A673 (cell line): Measurements from ENCODE around the gene NUDT3.

ENCODE experiments used
- EZH2 ChIP-seq: fragments of 200-600 bp; sonication (generic); IDR thresholded peaks from 2 replicates; pipeline ENCODE4 v1.6.1; 2017; ENCODE audit warnings: borderline replicate concordance, low read depth, mild to moderate bottlenecking, mixed read lengths, antibody characterized with exemption, low read length; ENCODE audit not compliant: poor library complexity, severe bottlenecking
- TF ChIP-seq, protein P1 (sequence below): fragments of 300-800, 200-600 bp; sonication (generic); conservative IDR thresholded peaks from 2 replicates; pipeline ENCODE4 v1.5.1; 2017; ENCODE audit warnings: low read depth, mild to moderate bottlenecking, antibody characterized with exemption, low read length, moderate library complexity, mixed read lengths

DNA sequence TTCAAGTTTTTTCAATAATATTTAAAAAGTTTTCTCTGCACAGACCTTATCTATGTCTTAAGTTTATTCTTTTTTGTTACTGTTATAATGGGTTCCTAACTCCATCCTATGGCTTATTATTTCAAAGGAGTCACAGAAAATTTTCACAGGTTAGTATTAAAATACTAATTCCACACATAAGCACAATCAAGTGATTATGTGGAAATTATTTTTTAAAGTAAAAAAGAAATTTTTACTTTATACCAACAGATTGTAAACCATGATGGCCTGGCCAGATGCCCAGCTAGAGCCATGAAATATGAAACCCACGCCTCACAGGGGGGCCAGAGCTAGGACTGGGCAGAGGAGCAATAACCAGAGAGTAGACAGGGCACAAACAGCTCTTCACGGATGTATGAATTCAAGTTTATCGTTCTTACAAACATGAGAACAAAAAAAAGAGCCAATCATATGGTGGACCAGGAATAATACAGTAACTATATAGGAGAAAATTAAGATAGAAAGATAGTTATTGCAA lies 34.0 kb downstream of the NUDT3 start:
- TF ChIP-seq, protein P1, sequence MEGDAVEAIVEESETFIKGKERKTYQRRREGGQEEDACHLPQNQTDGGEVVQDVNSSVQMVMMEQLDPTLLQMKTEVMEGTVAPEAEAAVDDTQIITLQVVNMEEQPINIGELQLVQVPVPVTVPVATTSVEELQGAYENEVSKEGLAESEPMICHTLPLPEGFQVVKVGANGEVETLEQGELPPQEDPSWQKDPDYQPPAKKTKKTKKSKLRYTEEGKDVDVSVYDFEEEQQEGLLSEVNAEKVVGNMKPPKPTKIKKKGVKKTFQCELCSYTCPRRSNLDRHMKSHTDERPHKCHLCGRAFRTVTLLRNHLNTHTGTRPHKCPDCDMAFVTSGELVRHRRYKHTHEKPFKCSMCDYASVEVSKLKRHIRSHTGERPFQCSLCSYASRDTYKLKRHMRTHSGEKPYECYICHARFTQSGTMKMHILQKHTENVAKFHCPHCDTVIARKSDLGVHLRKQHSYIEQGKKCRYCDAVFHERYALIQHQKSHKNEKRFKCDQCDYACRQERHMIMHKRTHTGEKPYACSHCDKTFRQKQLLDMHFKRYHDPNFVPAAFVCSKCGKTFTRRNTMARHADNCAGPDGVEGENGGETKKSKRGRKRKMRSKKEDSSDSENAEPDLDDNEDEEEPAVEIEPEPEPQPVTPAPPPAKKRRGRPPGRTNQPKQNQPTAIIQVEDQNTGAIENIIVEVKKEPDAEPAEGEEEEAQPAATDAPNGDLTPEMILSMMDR = no peak
- no peak for TF ChIP-seq EZH2
